Keratinocyte (primary cell): ENCODE results near the gene TNIK. TPM values are rescaled to one million over a fixed set of nuclear protein-coding genes. Genes with fewer than 3 reads are reported as not detected.

ENCODE experiments used
- DNase-seq: peaks from one replicate; pipeline ENCODE4 v3.0.0-alpha.2; 2011; ENCODE audit warnings: low read depth, missing footprints, low spot score
- FAIRE-seq: peaks from 2 replicates; lab custom pipeline; 2011; peaks lifted over from hg19 to GRCh38; lab: Jason Lieb, UNC
- H2AFZ ChIP-seq: 2 replicates; pipeline ENCODE4 v1.6.0; 2012; ENCODE audit warnings: low read length, control low read depth, inconsistent platforms; ENCODE audit not compliant: control insufficient read depth
- H3K27ac ChIP-seq: 2 replicates; pipeline ENCODE4 v1.5.1; 2011; ENCODE audit warnings: low read length; ENCODE audit not compliant: control insufficient read depth, insufficient read depth
- H3K27me3 ChIP-seq: 3 replicates; pipeline ENCODE4 v1.6.0; 2011; ENCODE audit warnings: low read length; ENCODE audit not compliant: control insufficient read depth, insufficient read depth; ENCODE audit errors: extremely low read depth
- H3K36me3 ChIP-seq, 2 experiments: 2 replicates in 1 of 2; 3 replicates in 1 of 2; pipeline ENCODE4 v1.5.1; 2011; ENCODE audit warnings: low read length in 2 of 2, mild to moderate bottlenecking in 1 of 2; ENCODE audit not compliant: control insufficient read depth in 2 of 2, insufficient read depth in 2 of 2; ENCODE audit errors: extremely low read depth in 1 of 2
- H3K4me1 ChIP-seq: 3 replicates; pipeline ENCODE4 v1.5.1; 2011; ENCODE audit warnings: low read length; ENCODE audit not compliant: control insufficient read depth, insufficient read depth; ENCODE audit errors: extremely low read depth
- H3K4me2 ChIP-seq: 3 replicates; pipeline ENCODE4 v1.6.0; 2011; ENCODE audit warnings: low read depth, low read length; ENCODE audit not compliant: control insufficient read depth, insufficient read depth; ENCODE audit errors: extremely low read depth
- H3K4me3 ChIP-seq, 3 experiments: fragments of 200-600 bp in 1 of 3; sonication (generic) in 1 of 3; 2 replicates in 2 of 3; 3 replicates in 1 of 3; pipeline ENCODE4 v1.5.1; 2011 to 2016; ENCODE audit warnings: low read length in 3 of 3, mild to moderate bottlenecking in 3 of 3, control low read depth in 2 of 3, inconsistent platforms in 1 of 3, low read depth in 1 of 3, mixed read lengths in 1 of 3, mixed run types in 1 of 3, moderate library complexity in 1 of 3; ENCODE audit not compliant: control insufficient read depth in 2 of 3, insufficient read depth in 2 of 3; ENCODE audit errors: extremely low read depth in 1 of 3
- H3K79me2 ChIP-seq: 2 replicates; pipeline ENCODE4 v1.6.0; 2012; ENCODE audit warnings: low read length; ENCODE audit not compliant: control insufficient read depth, insufficient read depth
- H3K9ac ChIP-seq: 3 replicates; pipeline ENCODE4 v1.6.0; 2011; ENCODE audit warnings: low read length; ENCODE audit not compliant: control insufficient read depth, insufficient read depth; ENCODE audit errors: extremely low read depth
- H3K9me1 ChIP-seq: 3 replicates; pipeline ENCODE4 v1.6.0; 2011; ENCODE audit warnings: low read length; ENCODE audit not compliant: control insufficient read depth, insufficient read depth; ENCODE audit errors: extremely low read depth
- H3K9me3 ChIP-seq: 2 replicates; pipeline ENCODE4 v1.5.1; 2012; ENCODE audit warnings: low read depth, low read length; ENCODE audit not compliant: control insufficient read depth
- H4K20me1 ChIP-seq: 3 replicates; pipeline ENCODE4 v1.6.0; 2011; ENCODE audit warnings: low read length; ENCODE audit not compliant: control insufficient read depth, insufficient read depth; ENCODE audit errors: extremely low read depth
- CTCF ChIP-seq, 3 experiments: IDR thresholded peaks in 1 of 3; conservative IDR thresholded peaks in 1 of 3; optimal IDR thresholded peaks in 1 of 3; 2 replicates in 2 of 3; 3 replicates in 1 of 3; pipeline versions ENCODE3 to v1.5.1; 2011; ENCODE audit warnings: low read length in 3 of 3, mild to moderate bottlenecking in 3 of 3, moderate library complexity in 2 of 3, control low read depth in 1 of 3, inconsistent platforms in 1 of 3; ENCODE audit not compliant: insufficient read depth in 2 of 3; ENCODE audit errors: extremely low read depth in 1 of 3
- EZH2 ChIP-seq: IDR thresholded peaks from one replicate; pipeline ENCODE4 v1.6.1; 2012; ENCODE audit warnings: inconsistent platforms, mild to moderate bottlenecking, low read length, moderate library complexity
- dilution Hi-C: fragments of 300-500 bp; cut with MboI; formaldehyde crosslinking; loops from one replicate; pipeline ENCODE4 v1.7.0; 2020; ENCODE audit warnings: low sequenced_read_pairs; ENCODE audit not compliant: extremely low pct_ligation_motif_present
- polyA plus RNA-seq, 5 experiments: library from polyadenylated mRNA; depleted of rRNA in 3 of 5; stranded (reverse) in 3 of 5; stranded (forward) in 1 of 5; unstranded in 1 of 5; fragments of >200 nt; gene quantifications; 1 replicate in 1 of 5; 2 replicates in 3 of 5; 3 replicates in 1 of 5; pipeline versions ENCODE4 v1.2.1 to v1.2.3, GENCODE V29; 2011 to 2012; ENCODE audit warnings: missing spikeins in 2 of 5, low read depth in 1 of 5, low replicate concordance in 1 of 5

The TNIK gene
- polyA plus RNA-seq, 1 donor (not counting 4 experiments of a cell fraction or from before 2014, with no cell fraction given): 4.4 TPM

- Histone ChIP-seq H3K4me1 (peaks cover 12% of the 10 kb centered on the region), H3K4me3 (no peak overlapping the region), H3K4me2 (no peak overlapping the region), H3K9me1 (no peaks in the 10 kb centered on the region), H3K27me3 (no peaks in the 10 kb centered on the region), H2AFZ (no peak overlapping the region), H3K36me3 (no peaks in the 10 kb centered on the region), H3K27ac (no peak overlapping the region), H4K20me1 (no peaks in the 10 kb centered on the region), H3K9me3 (no peaks in the 10 kb centered on the region), H3K9ac (no peak overlapping the region), H3K79me2 (no peaks in the 10 kb centered on the region)
- DNase-seq (no peak), FAIRE-seq (no peak)
- dilution Hi-C loops: no loop called here
- TF ChIP-seq EZH2: no peak
- TF ChIP-seq CTCF (optimal IDR thresholded peaks at IDR 0.05 in 1 of 3, IDR thresholded peaks at IDR 0.05 in 1 of 3, conservative IDR thresholded peaks at IDR 0.05 in 1 of 3; ENCODE audit: extremely low read depth in 1 of 3, insufficient read depth in 2 of 3, low read length in 3 of 3): no peak
Observed at GRCh38 chr3:171485338-171485737, 25.1 kb upstream of the TNIK start.

GRCh38 chr3:171481011-171481410, 20.8 kb upstream of the TNIK start:
- H2AFZ ChIP-seq: no peak overlapping the region
- TF ChIP-seq EZH2 (no peak), CTCF (optimal IDR thresholded peaks at IDR 0.05 in 1 of 3, IDR thresholded peaks at IDR 0.05 in 1 of 3, conservative IDR thresholded peaks at IDR 0.05 in 1 of 3; ENCODE audit: extremely low read depth in 1 of 3, insufficient read depth in 2 of 3, low read length in 3 of 3) (no peak)
- no peaks in the 10 kb centered on the region for H3K9me1 ChIP-seq
- H3K4me2 ChIP-seq: no peak overlapping the region
- H3K36me3 ChIP-seq: no peaks in the 10 kb centered on the region
- H3K4me1 ChIP-seq: no peaks in the 10 kb centered on the region
- no peaks in the 10 kb centered on the region for H3K79me2 ChIP-seq
- FAIRE-seq (no peak), DNase-seq (no peak)
- H3K9me3 ChIP-seq: no peaks in the 10 kb centered on the region
- H4K20me1 ChIP-seq: no peaks in the 10 kb centered on the region
- no peak overlapping the region for H3K27ac ChIP-seq
- no peak overlapping the region for H3K9ac ChIP-seq
- no peaks in the 10 kb centered on the region for H3K27me3 ChIP-seq
- no peak overlapping the region for H3K4me3 ChIP-seq
- dilution Hi-C loops: no loop called here
